Osteoblast (primary cell): Measurements from ENCODE around the gene PRR27. TPM values are rescaled to one million over a fixed set of nuclear protein-coding genes. Genes with fewer than 3 reads are reported as not detected.
"Not testable (repeated sequence)": the region's sequence is repeated elsewhere in the genome, so short reads cannot be mapped to it uniquely, and the experiment has no call there.

Experiments
- DNase-seq: peaks from one replicate; pipeline ENCODE4 v3.0.0; 2011; ENCODE audit warnings: low spot score, mixed read lengths; ENCODE audit not compliant: insufficient read length; ENCODE audit errors: missing footprints
- H2AFZ ChIP-seq: 2 replicates; pipeline ENCODE4 v1.6.0; 2011; ENCODE audit warnings: mild to moderate bottlenecking, low read length
- H3K27ac ChIP-seq: 2 replicates; pipeline ENCODE4 v1.5.1; 2011; ENCODE audit warnings: mild to moderate bottlenecking, low read depth, low read length, moderate library complexity
- H3K27me3 ChIP-seq: 2 replicates; pipeline ENCODE4 v1.6.0; 2012; ENCODE audit warnings: mild to moderate bottlenecking, control low read depth, inconsistent platforms, low read length, moderate library complexity; ENCODE audit not compliant: insufficient read depth
- H3K36me3 ChIP-seq: 2 replicates; pipeline ENCODE4 v1.5.1; 2011; ENCODE audit warnings: mild to moderate bottlenecking, low read length, control low read depth, moderate library complexity; ENCODE audit not compliant: insufficient read depth
- H3K4me1 ChIP-seq: 2 replicates; pipeline ENCODE4 v1.5.1; 2011; ENCODE audit warnings: mild to moderate bottlenecking, low read length, control low read depth, moderate library complexity; ENCODE audit not compliant: insufficient read depth
- H3K4me2 ChIP-seq: 2 replicates; pipeline ENCODE4 v1.6.0; 2011; ENCODE audit warnings: mild to moderate bottlenecking, low read length; ENCODE audit not compliant: insufficient read depth
- H3K4me3 ChIP-seq: fragments of 200-600 bp; sonication (generic); 3 replicates; pipeline ENCODE4 v1.5.1; 2012; ENCODE audit warnings: mild to moderate bottlenecking, low read length, inconsistent platforms; ENCODE audit not compliant: insufficient read depth
- H3K79me2 ChIP-seq: 2 replicates; pipeline ENCODE4 v1.6.0; 2012; ENCODE audit warnings: mild to moderate bottlenecking, low read length, control low read depth, inconsistent platforms; ENCODE audit not compliant: insufficient read depth
- H3K9me3 ChIP-seq: 2 replicates; pipeline ENCODE4 v1.5.1; 2011; ENCODE audit warnings: low read depth, low read length, control low read depth
- H4K20me1 ChIP-seq: 2 replicates; pipeline ENCODE4 v1.6.0; 2012; ENCODE audit warnings: mild to moderate bottlenecking, low read length, control low read depth; ENCODE audit not compliant: insufficient read depth
- CTCF ChIP-seq: IDR thresholded peaks from 2 replicates; pipeline ENCODE4 v1.5.1; 2011; ENCODE audit warnings: mild to moderate bottlenecking, low read depth, low read length, moderate library complexity; ENCODE audit errors: extremely low read depth
- total RNA-seq: library from RNA; depleted of rRNA; stranded (reverse); fragments of >200 nt; gene quantifications from 2 replicates; pipeline ENCODE4 v1.2.3, GENCODE V29; 2012

The PRR27 gene
- total RNA-seq, 1 donor = not detected

DNA sequence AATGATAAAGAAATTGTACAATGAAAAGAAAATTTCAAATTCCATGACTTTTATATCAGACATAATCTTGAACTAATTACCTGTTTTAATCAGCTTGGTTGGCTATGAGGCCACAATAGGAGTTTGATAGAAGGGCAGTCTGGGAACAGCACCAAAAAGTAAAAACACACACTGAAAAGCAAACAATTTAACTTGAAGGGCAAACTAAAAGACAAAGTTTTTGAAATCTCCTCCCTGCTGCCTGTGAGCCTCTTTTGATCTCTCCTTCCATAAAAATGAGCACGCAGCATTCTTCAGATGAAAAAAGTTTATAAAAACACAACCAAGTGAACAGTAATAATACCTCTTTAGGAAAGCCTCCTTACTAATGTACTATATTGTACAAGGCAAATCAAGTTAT, 49.6 kb downstream of the PRR27 start:
- Histone ChIP-seq H4K20me1 (no peaks in the 10 kb centered on the region), H3K27me3 (no peaks in the 10 kb centered on the region), H3K79me2 (no peaks in the 10 kb centered on the region), H3K9me3 (no peaks in the 10 kb centered on the region), H3K4me3 (no peak overlapping the region), H3K27ac (no peak overlapping the region), H3K4me2 (no peak overlapping the region), H3K36me3 (no peaks in the 10 kb centered on the region), H2AFZ (no peak overlapping the region), H3K4me1 (no peaks in the 10 kb centered on the region)
- DNase-seq = no peak
- no peak for TF ChIP-seq CTCF

DNA sequence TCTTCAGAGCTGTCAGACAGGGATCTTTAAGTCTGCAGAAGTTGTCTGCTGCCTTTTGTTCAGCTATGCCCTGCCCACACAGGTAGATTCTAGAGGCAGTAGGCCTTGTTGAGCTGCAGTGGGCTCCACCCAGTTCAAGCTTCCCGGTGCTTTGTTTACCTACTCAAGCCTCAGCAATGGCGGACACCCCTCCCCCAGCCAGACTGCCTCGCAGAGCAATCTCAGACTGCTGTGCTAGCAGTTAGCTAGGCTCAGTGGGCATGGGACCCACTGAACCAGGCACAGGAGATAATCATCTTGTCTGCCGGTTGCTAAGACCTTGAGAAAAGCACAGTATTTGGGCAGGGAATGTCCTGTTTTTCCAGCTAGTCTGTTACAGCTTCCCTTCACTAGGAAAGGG, 58.7 kb downstream of the PRR27 start:
- not testable (repeated sequence) for H3K4me2 ChIP-seq, H3K27ac ChIP-seq, H3K36me3 ChIP-seq, H3K4me1 ChIP-seq, H3K9me3 ChIP-seq, H2AFZ ChIP-seq, H4K20me1 ChIP-seq, DNase-seq, H3K27me3 ChIP-seq, H3K79me2 ChIP-seq, H3K4me3 ChIP-seq

Other genes starting within 250 kb of the PRR27 start
- not detected in 2 replicates for gene CSN1S1, start 223.2 kb upstream of the PRR27 start, total RNA-seq
- not detected in 2 replicates for gene CSN2, start 188.5 kb upstream of the PRR27 start, total RNA-seq
- not detected in 2 replicates for gene STATH, start 158.3 kb upstream of the PRR27 start, total RNA-seq
- not detected in 2 replicates for gene HTN3, start 125.8 kb upstream of the PRR27 start, total RNA-seq
- gene HTN1, start 103.8 kb upstream of the PRR27 start, total RNA-seq = not detected in 2 replicates
- gene ODAM, start 41.5 kb downstream of the PRR27 start, total RNA-seq = not detected in 2 replicates
- gene FDCSP, start 71.9 kb downstream of the PRR27 start, total RNA-seq = not detected in 2 replicates
- not detected in 2 replicates for gene CSN3, start 88.4 kb downstream of the PRR27 start, total RNA-seq
- gene CABS1, start 180.7 kb downstream of the PRR27 start, total RNA-seq = not detected in 2 replicates
- not detected in 2 replicates for gene SMR3A, start 206.5 kb downstream of the PRR27 start, total RNA-seq
- gene SMR3B, start 228.9 kb downstream of the PRR27 start, total RNA-seq = not detected in 2 replicates
- gene OPRPN, start 243.7 kb downstream of the PRR27 start, total RNA-seq = not detected in 2 replicates